ENCODE results near the gene SFXN1. TPM values are rescaled to one million over a fixed set of nuclear protein-coding genes. Genes with fewer than 3 reads are reported as not detected.

The SFXN1 gene
- total RNA-seq, 1 donor from 2014 or later, result 83.7 TPM

GRCh38 chr5:175544108-175544511 lies 65.8 kb downstream of the SFXN1 start:
- Mint-ChIP-seq H3K4me3 (ENCODE audit: low read depth) (no peak overlapping the region), H3K4me1 (ENCODE audit: low read depth) (no peaks in the 10 kb centered on the region), H3K27ac (no peak overlapping the region), H3K36me3 (ENCODE audit: insufficient read depth) (no peaks in the 10 kb centered on the region), H3K27me3 (peaks cover 53% of the 10 kb centered on the region), H3K9me3 (ENCODE audit: low read depth) (no peaks in the 10 kb centered on the region)
- no peak for TF ChIP-seq CTCF (IDR thresholded peaks at IDR 0.05; ENCODE audit: unreplicated experiment)
- DNase-seq (ENCODE audit: low spot score, unreplicated experiment), result no peak

- peaks cover 56% of the 10 kb centered on the region for H3K27me3 Mint-ChIP-seq
- TF ChIP-seq CTCF (IDR thresholded peaks at IDR 0.05; ENCODE audit: unreplicated experiment), result no peak
- no peak overlapping the region for H3K4me3 Mint-ChIP-seq (ENCODE audit: low read depth)
- H3K27ac Mint-ChIP-seq, result no peak overlapping the region
- H3K4me1 Mint-ChIP-seq (ENCODE audit: low read depth), result no peaks in the 10 kb centered on the region
- H3K9me3 Mint-ChIP-seq (ENCODE audit: low read depth), result no peaks in the 10 kb centered on the region
- DNase-seq (ENCODE audit: low spot score, unreplicated experiment), result no peak
- H3K36me3 Mint-ChIP-seq (ENCODE audit: insufficient read depth), result no peaks in the 10 kb centered on the region
Measured at GRCh38 chr5:175544586-175544985, 66.2 kb downstream of the SFXN1 start.

DNA sequence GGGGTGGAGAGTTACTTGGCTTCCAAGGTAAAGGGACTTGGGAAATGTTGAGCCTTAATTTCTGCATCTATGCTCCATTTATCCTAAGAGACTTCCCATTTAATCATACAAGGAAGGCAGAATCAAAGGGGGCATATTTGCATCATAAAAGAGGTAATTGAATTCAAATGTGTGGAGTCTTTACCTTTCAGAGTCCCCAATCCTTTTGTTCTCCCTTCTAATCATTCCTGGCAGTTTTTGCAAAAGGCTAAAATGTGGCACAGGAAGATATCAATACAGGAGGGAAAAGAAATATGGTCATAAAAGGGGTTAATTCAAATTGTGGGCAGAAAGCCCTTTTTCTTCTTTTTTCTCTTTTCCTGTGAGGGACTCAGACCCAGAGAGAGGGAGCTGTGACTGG lies 69.5 kb downstream of the SFXN1 start:
- no peaks in the 10 kb centered on the region for H3K4me1 Mint-ChIP-seq (ENCODE audit: low read depth)
- H3K36me3 Mint-ChIP-seq (ENCODE audit: insufficient read depth), result no peaks in the 10 kb centered on the region
- DNase-seq (ENCODE audit: low spot score, unreplicated experiment), result no peak
- no peaks in the 10 kb centered on the region for H3K9me3 Mint-ChIP-seq (ENCODE audit: low read depth)
- TF ChIP-seq CTCF (IDR thresholded peaks at IDR 0.05; ENCODE audit: unreplicated experiment), result no peak
- H3K4me3 Mint-ChIP-seq (ENCODE audit: low read depth), result no peak overlapping the region
- peaks cover 52% of the 10 kb centered on the region for H3K27me3 Mint-ChIP-seq
- H3K27ac Mint-ChIP-seq, result no peak overlapping the region

DNA sequence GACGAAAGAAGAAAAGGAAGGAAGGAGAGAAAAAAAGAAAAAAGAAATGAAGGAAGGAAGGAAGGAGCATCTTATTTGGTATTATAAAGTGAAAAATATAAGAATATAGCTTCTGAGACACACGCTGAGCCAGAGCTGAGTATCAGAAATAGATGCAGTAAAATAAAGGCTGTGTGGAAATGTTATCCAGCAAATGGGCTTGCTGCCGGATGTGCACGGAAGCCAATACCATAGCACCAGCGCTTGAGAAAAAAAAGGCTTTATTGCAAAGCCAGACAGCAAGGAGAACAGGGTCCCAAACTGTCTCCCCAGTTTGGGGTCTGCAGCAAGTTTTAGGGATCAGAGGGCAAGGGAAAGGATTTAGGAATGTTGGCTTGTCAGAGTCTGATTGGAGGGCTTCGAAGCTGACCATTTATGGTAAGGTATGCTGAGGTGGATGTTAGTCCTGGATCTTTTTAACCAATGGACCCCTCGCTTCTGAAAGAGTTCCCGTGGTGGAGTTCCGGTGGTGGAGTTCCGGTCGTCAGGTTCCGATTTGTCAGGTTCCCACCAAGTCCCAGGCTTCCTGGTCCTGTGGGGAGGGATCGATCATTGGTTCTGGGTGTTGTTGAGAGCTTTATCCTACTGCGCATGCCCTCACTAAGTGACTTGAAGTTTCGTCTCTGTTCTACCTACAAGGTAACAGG lies 70.4 kb downstream of the SFXN1 start:
- no peak overlapping the region for H3K27ac Mint-ChIP-seq
- no peaks in the 10 kb centered on the region for H3K9me3 Mint-ChIP-seq (ENCODE audit: low read depth)
- H3K4me1 Mint-ChIP-seq (ENCODE audit: low read depth), result no peaks in the 10 kb centered on the region
- H3K4me3 Mint-ChIP-seq (ENCODE audit: low read depth), result no peak overlapping the region
- DNase-seq (ENCODE audit: low spot score, unreplicated experiment), result no peak
- no peak for TF ChIP-seq CTCF (IDR thresholded peaks at IDR 0.05; ENCODE audit: unreplicated experiment)
- H3K36me3 Mint-ChIP-seq (ENCODE audit: insufficient read depth), result no peaks in the 10 kb centered on the region
- peaks cover 49% of the 10 kb centered on the region for H3K27me3 Mint-ChIP-seq

DNA sequence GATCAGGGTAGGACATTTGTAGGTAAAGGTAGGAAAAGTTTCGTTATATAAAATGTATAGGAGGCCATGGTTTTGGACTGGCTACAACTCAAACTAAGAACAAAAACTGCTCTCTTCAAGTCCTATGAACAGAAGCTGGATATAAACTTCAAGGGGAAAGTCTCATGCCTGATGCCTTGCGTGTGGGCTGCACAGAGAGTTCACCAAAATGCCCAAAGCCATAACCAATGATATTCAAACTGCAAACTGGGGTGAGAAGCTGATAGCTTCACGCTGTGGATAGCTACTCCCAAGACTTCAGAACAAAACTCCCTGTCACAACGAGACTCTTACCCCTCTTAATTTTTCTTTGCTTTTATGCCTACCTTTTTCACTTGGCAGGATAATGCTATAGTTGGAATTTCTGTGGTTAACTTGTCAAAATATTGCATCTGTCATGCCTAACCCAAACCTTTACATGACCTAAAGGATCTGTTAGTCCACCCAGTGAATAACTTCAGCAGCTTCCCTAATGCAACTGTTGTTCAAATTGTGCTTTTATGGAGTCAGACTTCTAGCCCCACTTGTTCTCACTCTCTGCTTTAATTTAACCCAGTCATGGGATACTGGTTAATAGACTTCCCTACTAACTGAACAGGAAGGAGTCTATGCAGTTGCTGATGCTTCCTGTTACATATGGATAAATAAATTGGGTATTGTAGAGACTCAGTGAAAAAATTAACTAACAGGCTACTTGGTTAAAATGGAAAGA lies 71.9 kb downstream of the SFXN1 start:
- Mint-ChIP-seq H3K4me1 (ENCODE audit: low read depth) (no peaks in the 10 kb centered on the region), H3K27me3 (peaks cover 43% of the 10 kb centered on the region), H3K9me3 (ENCODE audit: low read depth) (peaks cover 7% of the 10 kb centered on the region)

More for the DNA sequence above, 71.9 kb downstream of the SFXN1 start:
- DNase-seq (ENCODE audit: low spot score, unreplicated experiment), result no peak
- no peak overlapping the region for H3K27ac Mint-ChIP-seq
- H3K4me3 Mint-ChIP-seq (ENCODE audit: low read depth), result no peak overlapping the region
- no peaks in the 10 kb centered on the region for H3K36me3 Mint-ChIP-seq (ENCODE audit: insufficient read depth)
- TF ChIP-seq CTCF (IDR thresholded peaks at IDR 0.05; ENCODE audit: unreplicated experiment), result no peak

All from progenitor cell of endocrine pancreas (in vitro differentiated cells).